A673 (cell line): ENCODE data around the gene SPTLC2.

Source experiments
- EZH2 ChIP-seq: fragments of 200-600 bp; sonication (generic); IDR thresholded peaks from 2 replicates; pipeline ENCODE4 v1.6.1; 2017; ENCODE audit warnings: borderline replicate concordance, low read depth, mild to moderate bottlenecking, mixed read lengths, antibody characterized with exemption, low read length; ENCODE audit not compliant: poor library complexity, severe bottlenecking
- TF ChIP-seq, protein P1 (sequence below): fragments of 300-800, 200-600 bp; sonication (generic); conservative IDR thresholded peaks from 2 replicates; pipeline ENCODE4 v1.5.1; 2017; ENCODE audit warnings: low read depth, mild to moderate bottlenecking, antibody characterized with exemption, low read length, moderate library complexity, mixed read lengths

DNA sequence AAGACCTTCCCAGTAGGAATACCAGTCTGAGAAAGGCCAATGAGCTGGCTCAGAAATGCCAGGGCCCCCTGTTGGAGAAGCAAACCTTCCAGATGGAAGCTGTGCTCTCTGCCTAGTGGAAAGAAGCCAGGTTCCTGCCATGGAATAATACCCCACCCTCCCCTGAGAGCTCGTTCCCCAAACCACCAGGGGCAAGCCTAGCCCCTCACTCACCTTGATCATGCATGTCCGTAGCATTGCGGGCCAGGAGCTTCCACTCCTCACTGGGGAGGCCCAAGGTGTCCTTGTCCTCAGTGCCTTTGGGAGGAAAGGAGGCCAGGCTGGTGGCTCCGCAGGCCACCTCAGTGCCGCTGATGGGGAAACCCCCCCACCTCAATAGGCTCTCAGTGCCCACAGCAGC lies 138.4 kb downstream of the SPTLC2 start:
- TF ChIP-seq, protein P1, sequence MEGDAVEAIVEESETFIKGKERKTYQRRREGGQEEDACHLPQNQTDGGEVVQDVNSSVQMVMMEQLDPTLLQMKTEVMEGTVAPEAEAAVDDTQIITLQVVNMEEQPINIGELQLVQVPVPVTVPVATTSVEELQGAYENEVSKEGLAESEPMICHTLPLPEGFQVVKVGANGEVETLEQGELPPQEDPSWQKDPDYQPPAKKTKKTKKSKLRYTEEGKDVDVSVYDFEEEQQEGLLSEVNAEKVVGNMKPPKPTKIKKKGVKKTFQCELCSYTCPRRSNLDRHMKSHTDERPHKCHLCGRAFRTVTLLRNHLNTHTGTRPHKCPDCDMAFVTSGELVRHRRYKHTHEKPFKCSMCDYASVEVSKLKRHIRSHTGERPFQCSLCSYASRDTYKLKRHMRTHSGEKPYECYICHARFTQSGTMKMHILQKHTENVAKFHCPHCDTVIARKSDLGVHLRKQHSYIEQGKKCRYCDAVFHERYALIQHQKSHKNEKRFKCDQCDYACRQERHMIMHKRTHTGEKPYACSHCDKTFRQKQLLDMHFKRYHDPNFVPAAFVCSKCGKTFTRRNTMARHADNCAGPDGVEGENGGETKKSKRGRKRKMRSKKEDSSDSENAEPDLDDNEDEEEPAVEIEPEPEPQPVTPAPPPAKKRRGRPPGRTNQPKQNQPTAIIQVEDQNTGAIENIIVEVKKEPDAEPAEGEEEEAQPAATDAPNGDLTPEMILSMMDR, result no peak
- no peak for TF ChIP-seq EZH2
